Left kidney (tissue), 1 donor: ENCODE results near the gene JPT2. TPM values are rescaled to one million over a fixed set of nuclear protein-coding genes. Genes with fewer than 3 reads are reported as not detected.

Experiments used
- polyA plus RNA-seq: library from polyadenylated mRNA; unstranded; fragments of 120-200 nt; gene quantifications from one replicate; pipeline ENCODE4 v1.2.1, GENCODE V29; 2013; ENCODE audit not compliant: insufficient read length

Gene JPT2
- polyA plus RNA-seq, 1 donor = 82.0 TPM

Other genes with a start within 250 kb of the JPT2 start
- 0.20 TPM for gene PERCC1, start 247.2 kb upstream of the JPT2 start, polyA plus RNA-seq
- gene CCDC154, start 233.7 kb upstream of the JPT2 start, polyA plus RNA-seq = 2.6 TPM
- gene CLCN7, start 203.3 kb upstream of the JPT2 start, polyA plus RNA-seq = 48.5 TPM
- not detected for gene PTX4, start 189.3 kb upstream of the JPT2 start, polyA plus RNA-seq
- gene TELO2, start 184.9 kb upstream of the JPT2 start, polyA plus RNA-seq = 28.8 TPM
- 15.7 TPM for gene TMEM204, start 144.6 kb upstream of the JPT2 start, polyA plus RNA-seq
- gene IFT140, start 66.2 kb upstream of the JPT2 start, polyA plus RNA-seq = 43.9 TPM
- 27.3 TPM for gene CRAMP1, start 65.9 kb upstream of the JPT2 start, polyA plus RNA-seq
- 68.6 TPM for gene MAPK8IP3, start 27.9 kb downstream of the JPT2 start, polyA plus RNA-seq
- 18.0 TPM for gene NME3, start 93.3 kb downstream of the JPT2 start, polyA plus RNA-seq
- gene EME2, start 94.5 kb downstream of the JPT2 start, polyA plus RNA-seq = 10.7 TPM
- gene MRPS34, start 94.9 kb downstream of the JPT2 start, polyA plus RNA-seq = 53.8 TPM
- 32.8 TPM for gene SPSB3, start 104.3 kb downstream of the JPT2 start, polyA plus RNA-seq
- gene NUBP2, start 104.7 kb downstream of the JPT2 start, polyA plus RNA-seq = 33.6 TPM
- gene IGFALS, start 115.4 kb downstream of the JPT2 start, polyA plus RNA-seq = 1.6 TPM
- 33.9 TPM for gene HAGH, start 148.5 kb downstream of the JPT2 start, polyA plus RNA-seq
- 35.5 TPM for gene FAHD1, start 148.9 kb downstream of the JPT2 start, polyA plus RNA-seq
- gene MEIOB, start 193.9 kb downstream of the JPT2 start, polyA plus RNA-seq = 3.2 TPM
- 0.15 TPM for gene HS3ST6, start 240.1 kb downstream of the JPT2 start, polyA plus RNA-seq